GM13977 (cell line): Measurements from ENCODE around the gene RNF150.

Experiments
- DNase-seq: peaks from one replicate; pipeline ENCODE4 v3.0.0; 2012; ENCODE audit warnings: low spot score
- in situ Hi-C: fragments of 300-500 bp; cut with MboI; formaldehyde crosslinking; loops from one replicate; pipeline ENCODE4 v1.12.0; 2022; ENCODE audit warnings: low sequenced_read_pairs, low pct_unique_long_range_greater_than_20kb, mixed read lengths, inconsistent platforms; ENCODE audit not compliant: unreplicated experiment
- TF ChIP-seq, protein P1 (sequence below): IDR thresholded peaks from 2 replicates; pipeline ENCODE4 v1.5.1; 2012; ENCODE audit warnings: mild to moderate bottlenecking, control low read depth; ENCODE audit not compliant: insufficient read depth; ENCODE audit errors: extremely low read depth, missing control alignments

The RNF150 gene

DNA sequence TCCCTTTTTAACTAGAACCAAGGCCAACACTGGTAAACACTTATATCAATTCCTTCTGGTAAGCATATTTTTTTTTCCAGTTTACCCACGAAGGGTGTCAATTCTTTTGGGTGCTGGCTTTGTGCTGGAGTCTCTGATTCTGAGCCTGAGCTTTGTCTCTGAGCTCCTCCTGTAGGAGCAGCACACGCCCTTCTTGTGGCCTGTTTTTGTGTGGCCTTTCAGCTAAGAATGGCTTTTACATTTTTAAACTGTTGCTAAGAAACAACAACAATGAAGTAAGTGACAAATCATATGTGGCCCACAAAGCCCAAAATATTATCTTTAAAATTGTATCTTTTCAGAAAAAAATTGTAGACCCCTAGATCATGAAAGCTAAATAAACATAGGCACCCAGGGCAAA, 279.1 kb downstream of the RNF150 start:
- in situ Hi-C loops: loop anchor here (25.0 kb wide), 1 partner anchor 492 kb away; the partner anchor contains the start of gene SCOC
- TF ChIP-seq, protein P1, sequence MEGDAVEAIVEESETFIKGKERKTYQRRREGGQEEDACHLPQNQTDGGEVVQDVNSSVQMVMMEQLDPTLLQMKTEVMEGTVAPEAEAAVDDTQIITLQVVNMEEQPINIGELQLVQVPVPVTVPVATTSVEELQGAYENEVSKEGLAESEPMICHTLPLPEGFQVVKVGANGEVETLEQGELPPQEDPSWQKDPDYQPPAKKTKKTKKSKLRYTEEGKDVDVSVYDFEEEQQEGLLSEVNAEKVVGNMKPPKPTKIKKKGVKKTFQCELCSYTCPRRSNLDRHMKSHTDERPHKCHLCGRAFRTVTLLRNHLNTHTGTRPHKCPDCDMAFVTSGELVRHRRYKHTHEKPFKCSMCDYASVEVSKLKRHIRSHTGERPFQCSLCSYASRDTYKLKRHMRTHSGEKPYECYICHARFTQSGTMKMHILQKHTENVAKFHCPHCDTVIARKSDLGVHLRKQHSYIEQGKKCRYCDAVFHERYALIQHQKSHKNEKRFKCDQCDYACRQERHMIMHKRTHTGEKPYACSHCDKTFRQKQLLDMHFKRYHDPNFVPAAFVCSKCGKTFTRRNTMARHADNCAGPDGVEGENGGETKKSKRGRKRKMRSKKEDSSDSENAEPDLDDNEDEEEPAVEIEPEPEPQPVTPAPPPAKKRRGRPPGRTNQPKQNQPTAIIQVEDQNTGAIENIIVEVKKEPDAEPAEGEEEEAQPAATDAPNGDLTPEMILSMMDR: no peak
- DNase-seq: no peak

DNA sequence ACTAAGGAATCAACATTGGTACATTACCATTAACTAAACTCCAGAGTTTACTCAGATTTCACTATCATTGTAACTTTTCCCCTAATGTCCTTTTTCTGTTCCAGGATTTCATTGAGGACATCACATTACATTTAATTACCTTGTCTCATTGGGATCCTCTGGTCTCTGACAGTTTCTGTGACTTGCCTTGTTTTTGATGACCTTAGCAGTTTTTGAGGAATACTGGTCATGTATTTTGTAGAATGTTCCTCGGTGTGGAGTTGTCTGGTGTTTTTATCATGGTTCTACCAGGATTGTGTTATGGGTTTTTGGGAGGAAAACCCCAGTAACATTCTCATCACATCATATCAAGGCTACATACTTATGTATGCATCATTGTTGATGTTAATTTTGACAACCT, 281.5 kb downstream of the RNF150 start:
- no peak for DNase-seq
- in situ Hi-C loops: loop anchor here (25.0 kb wide), 1 partner anchor 490 kb away; the partner anchor contains the start of gene SCOC
- TF ChIP-seq, protein P1: no peak

DNA sequence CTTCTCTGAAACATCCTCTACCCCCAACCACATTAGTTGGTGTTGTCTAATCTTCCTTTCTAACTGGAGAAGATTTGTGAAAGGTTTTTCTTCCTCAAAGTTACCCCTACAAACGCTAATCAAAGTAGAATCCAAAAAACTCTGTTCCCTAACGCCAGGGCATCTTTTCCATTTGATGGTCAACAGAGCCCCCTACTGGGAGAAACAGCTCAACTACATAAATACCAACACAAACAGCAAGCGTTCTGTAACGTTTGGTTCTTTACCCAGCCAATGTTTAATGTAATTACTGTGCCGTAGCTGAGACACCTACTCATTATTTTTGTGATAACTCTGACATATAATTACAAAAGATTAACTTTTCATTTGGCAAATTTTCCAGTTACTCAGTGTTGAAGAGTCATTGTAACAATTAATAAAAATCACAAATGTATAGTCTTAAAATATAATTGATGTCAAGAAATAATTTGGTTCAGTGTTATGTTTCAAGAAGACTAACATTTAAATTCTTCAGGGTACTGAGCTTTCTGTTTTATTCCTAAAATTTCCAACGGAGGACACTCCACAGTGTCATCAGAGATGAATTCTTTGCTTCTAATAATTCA, 282.1 kb downstream of the RNF150 start:
- in situ Hi-C loops: loop anchor here (25.0 kb wide), 1 partner anchor 489 kb away; the partner anchor contains the start of gene SCOC
- TF ChIP-seq, protein P1: peak; percentile 84

DNA sequence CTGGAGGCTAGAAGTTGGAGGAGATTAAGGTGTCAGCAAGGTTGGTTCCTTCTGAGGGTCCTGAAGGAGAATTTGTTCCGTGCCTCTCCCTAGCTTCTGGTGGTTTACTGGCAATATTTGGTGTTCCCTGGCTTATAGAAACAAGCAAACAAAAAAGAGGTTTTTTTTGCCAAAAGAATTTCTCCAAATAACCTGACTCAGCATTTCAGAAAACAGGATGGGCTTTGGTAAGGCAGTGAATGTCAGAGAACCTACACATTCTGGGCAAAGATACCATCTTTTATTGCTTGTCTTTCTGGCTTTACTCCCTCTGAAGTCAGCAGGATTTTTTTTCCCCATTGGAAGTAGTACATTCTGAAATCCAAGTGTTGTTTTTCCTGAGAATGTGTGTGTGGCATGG, 283.7 kb downstream of the RNF150 start:
- in situ Hi-C loops: loop anchor here (25.0 kb wide), 2 partner anchors 112 to 237 kb away; no protein-coding TSS in a partner anchor
- no peak for DNase-seq
- TF ChIP-seq, protein P1: no peak

More for the DNA sequence above, 282.1 kb downstream of the RNF150 start:
- DNase-seq: peak; percentile 61

DNA sequence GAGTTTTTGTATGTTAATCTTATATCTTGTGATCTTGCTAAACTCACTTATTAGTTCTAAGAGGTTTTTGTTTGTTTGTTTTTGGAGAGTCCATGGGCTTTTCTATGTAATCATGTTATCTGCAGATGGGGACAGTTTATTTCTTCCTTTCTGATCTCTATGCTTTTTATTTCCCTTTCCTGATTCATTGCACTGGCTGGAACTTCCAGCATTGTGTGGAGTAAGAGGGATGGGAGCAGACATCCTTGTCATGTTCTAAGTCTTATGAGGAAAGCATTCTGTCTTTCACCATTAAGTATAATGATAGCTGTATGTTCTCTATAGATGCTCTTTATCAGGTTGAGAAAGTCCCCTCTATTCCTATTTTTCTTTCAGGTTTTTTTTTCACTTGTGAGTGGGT, 286.5 kb downstream of the RNF150 start:
- no peak for DNase-seq
- in situ Hi-C loops: loop anchor here (25.0 kb wide), 2 partner anchors 109 to 234 kb away; no protein-coding TSS in a partner anchor
- TF ChIP-seq, protein P1: no peak

DNA sequence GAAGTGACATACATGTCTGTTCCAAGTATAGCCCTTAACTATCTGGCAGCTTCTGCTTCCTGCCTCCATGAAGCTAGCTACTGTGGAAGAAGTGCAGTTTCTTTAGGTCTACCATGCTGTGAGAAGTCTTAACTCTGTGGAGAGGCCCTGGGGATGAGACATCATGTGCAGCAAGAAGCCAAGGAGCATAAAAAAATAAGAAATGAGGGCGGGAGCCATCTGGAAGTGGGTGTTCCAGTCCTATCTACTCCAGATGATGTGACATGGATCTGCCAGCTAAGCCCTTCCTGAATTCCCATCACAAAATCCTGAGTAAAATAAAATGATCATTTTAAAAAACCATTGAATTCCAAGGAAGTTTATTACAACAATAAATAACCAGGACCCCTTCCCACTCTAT, 289.2 kb downstream of the RNF150 start:
- in situ Hi-C loops: loop anchor here (25.0 kb wide), 2 partner anchors 107 to 232 kb away; no protein-coding TSS in a partner anchor
- TF ChIP-seq, protein P1: no peak
- DNase-seq: no peak
